GM08714 (cell line): ENCODE measurements around the gene LIAS.

Experiments
- H3K4me3 ChIP-seq: fragments of 200-500 bp; sonication (Bioruptor generic); 2 replicates; pipeline ENCODE4 v1.5.1; 2014; ENCODE audit warnings: mild to moderate bottlenecking, low read length, inconsistent platforms
- ZNF274 ChIP-seq: IDR thresholded peaks from 2 replicates; pipeline ENCODE4 v1.6.1; 2012; ENCODE audit warnings: mild to moderate bottlenecking, low read depth, low read length

Gene LIAS

GRCh38 chr4:39469429-39470077, 10.7 kb downstream of the LIAS start:
- no peak overlapping the region for H3K4me3 ChIP-seq
- no peak for TF ChIP-seq ZNF274

GRCh38 chr4:39470402-39470801, 11.5 kb downstream of the LIAS start:
- no peak for TF ChIP-seq ZNF274

GRCh38 chr4:39472396-39472795, 13.5 kb downstream of the LIAS start:
- H3K4me3 ChIP-seq = no peak overlapping the region

More at GRCh38 chr4:39470402-39470801, 11.5 kb downstream of the LIAS start:
- no peak overlapping the region for H3K4me3 ChIP-seq

DNA sequence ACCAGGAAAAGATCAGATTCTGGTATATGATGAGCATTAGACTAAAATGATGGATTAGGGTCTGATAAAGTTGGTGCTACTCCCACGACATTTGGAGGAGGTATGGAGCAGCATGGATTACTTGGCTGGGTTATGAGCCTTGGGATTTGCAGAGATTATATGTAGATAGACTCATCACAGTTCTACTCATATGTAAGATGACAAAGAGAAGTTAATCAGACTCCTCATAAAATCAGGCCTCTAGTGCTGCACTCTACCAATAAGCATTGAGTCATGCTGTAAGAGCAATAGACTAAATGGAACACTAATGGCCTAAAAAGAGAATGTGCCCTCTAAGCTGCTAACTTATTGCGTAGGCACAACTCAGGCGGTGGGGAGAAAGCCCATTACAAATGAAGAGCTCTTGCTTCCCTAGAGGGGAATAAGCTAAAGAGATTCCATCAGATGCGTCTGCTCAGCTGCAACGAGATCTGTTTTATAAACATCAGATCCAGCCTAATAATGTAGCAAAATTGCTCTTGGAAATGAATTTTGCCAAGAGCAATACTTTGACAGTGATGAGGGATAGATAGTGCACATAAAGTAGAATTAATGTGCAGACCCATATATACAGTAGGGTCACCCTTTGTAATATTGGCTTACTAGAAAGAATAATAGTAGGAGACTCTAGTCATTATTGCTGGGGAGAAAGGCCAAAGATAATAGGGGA, 17.5 kb downstream of the LIAS start:
- no peak for TF ChIP-seq ZNF274
- no peak overlapping the region for H3K4me3 ChIP-seq

More at GRCh38 chr4:39472396-39472795, 13.5 kb downstream of the LIAS start:
- no peak for TF ChIP-seq ZNF274

- no peak for TF ChIP-seq ZNF274
- H3K4me3 ChIP-seq = no peak overlapping the region
Measured at GRCh38 chr4:39480251-39480650, 21.4 kb downstream of the LIAS start.

- H3K4me3 ChIP-seq = no peak overlapping the region
- no peak for TF ChIP-seq ZNF274
Measured at GRCh38 chr4:39480902-39481695, 22.2 kb downstream of the LIAS start.

GRCh38 chr4:39484582-39485272, 25.9 kb downstream of the LIAS start:
- no peak overlapping the region for H3K4me3 ChIP-seq
- TF ChIP-seq ZNF274 = no peak

DNA sequence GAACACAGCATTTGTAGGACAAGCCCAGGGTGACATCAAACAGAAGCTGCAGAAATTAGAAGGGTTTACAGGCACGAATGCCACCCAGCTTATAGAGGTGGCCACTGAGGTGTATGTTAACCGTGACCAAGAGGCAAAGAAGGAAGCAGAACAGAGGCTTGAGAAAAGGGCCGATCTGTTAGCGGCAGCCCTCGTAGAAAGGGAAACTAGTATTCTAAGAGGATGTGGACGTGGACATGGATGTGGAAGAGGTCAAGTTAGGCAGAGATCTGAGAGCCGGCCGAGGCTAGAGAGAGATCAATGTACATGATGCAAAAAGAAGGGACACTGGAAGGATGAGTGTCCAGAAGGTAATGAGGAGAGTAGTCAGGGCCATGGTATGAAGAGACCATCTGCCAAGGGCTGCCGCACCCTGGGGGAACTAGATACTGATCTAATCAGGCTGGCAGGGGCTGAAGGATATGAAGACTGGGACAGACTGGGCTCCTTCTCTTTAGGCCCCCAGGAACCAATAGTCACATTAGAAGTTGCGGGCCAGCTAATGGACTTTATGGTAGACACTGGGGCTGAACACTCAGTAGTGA, 27.5 kb downstream of the LIAS start:
- no peak overlapping the region for H3K4me3 ChIP-seq
- TF ChIP-seq ZNF274 = no peak

GRCh38 chr4:39490322-39490721, 31.5 kb downstream of the LIAS start:
- TF ChIP-seq ZNF274 = no peak
- no peak overlapping the region for H3K4me3 ChIP-seq

- no peak overlapping the region for H3K4me3 ChIP-seq
- TF ChIP-seq ZNF274 = no peak
Measured at GRCh38 chr4:39494354-39494753, 35.5 kb downstream of the LIAS start.

DNA sequence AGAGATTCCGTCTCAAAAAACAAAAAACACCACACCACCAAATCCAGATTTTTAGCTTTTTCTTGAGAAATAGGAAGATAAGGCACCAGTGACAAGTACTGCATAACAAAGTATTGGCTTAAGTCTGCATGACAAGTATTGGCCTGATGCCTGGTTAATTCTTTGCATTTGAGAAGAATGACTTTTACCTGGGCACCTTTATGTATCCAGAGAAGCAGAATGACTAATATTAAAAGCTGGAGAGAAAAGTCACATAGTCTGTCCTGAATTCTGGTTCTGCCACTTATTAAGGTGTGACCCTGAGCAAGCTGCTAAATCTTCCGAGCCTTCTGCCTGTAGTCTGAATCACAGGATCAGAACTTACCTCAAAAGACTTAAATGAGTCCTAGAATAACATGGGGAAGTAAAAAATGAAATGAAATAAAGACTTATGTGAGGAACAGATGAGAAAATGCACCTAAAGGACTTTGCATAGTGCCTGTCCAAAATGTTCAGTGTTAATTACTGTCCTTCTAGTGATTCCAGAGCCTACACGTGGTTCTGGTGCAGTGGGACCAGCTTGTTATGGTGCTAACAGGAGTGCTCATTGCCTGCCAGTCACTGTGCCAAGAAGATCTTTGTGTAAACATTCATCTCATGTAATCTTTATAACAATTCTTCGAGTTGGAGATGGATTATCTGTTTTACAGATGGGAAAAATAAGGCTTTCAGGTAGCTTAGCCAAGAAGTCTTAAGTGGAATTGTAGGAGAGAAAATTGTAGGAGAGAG, 36.8 kb downstream of the LIAS start:
- TF ChIP-seq ZNF274 = no peak
- H3K4me3 ChIP-seq = no peak overlapping the region

DNA sequence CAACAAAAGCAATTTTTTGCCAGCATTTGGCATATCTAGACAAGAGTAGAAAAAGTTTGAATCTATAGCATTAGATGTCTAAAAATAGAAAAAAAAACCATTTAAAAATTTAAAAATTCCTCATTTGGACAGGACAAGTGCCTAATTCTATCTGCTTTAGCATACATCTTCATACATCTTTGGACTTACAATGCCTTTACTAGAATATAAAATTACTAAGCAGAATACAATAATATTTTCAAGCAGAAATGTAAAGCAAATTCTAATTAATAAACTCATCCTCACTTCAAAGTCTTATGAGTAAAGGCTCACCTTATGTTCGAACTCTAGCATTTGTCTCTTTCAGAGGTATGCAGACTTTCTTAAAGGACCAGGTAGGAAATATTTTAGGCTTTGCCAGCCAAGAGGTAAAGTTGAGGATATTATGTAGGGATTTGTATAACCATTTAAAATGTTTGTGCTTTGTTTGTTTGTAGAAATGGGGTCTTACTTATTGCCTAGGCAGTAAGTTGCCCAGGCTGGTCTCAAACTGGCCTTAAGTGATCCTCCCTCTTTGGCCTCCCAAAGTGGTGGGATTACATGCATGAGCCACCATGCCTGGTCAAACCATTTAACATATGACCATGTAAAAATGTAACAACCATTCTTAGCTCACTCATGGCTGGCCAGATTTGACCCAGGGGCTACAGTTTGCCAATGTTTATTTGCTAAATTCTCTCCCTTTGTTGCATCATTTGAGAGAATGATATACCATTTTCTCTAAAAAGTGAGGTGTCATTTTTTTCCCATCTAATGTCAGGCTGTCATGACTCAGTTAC, 39.3 kb downstream of the LIAS start:
- no peak for TF ChIP-seq ZNF274
- H3K4me3 ChIP-seq = no peak overlapping the region

GRCh38 chr4:39498727-39499020, 39.8 kb downstream of the LIAS start:
- H3K4me3 ChIP-seq = no peak overlapping the region

More at GRCh38 chr4:39498727-39499020, 39.8 kb downstream of the LIAS start:
- TF ChIP-seq ZNF274 = no peak
